ENCODE data around the gene TOGARAM1.

TOGARAM1 gene

DNA sequence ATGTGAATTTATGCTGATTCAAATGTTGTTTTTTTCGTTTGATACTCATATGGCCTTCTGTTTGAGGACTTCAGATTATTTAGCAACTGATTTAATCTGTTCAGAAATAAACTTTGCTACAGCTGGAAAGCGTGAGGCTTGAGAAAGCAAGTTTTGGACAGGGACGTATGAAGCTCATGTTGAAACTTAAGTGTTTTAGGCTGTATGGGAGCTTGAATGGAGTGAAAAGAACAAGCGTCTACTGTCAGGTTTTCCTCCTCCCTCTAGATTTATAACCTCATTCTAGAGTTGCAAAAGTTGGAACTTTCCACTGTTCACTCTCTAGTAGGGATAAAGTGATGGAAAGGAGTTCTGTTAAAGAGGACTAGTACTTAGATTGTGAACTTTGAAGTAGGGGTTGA, 123.0 kb downstream of the TOGARAM1 start:
- peak; percentile 3 for DNase-seq (ENCODE audit: low spot score)

DNA sequence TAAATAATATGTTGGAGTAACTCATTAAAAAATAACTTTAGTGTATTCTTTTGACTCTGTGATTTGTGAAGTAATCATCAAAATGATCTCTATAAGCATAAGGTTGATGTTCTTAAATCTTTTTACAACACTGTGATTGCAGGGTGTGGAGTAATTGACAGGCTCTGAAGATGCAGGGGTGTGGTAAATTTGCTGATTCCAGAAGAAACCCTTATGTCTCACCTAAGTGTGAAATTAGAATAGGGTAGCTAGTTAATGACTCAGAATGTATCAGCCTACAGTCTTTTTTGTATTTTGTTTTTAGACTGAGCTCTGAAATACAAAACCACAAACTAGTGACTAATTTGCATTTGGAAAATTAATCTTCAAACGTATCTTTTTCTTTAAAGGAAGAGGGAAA, 127.8 kb downstream of the TOGARAM1 start:
- peak; percentile 29 for DNase-seq (ENCODE audit: low spot score)

DNA sequence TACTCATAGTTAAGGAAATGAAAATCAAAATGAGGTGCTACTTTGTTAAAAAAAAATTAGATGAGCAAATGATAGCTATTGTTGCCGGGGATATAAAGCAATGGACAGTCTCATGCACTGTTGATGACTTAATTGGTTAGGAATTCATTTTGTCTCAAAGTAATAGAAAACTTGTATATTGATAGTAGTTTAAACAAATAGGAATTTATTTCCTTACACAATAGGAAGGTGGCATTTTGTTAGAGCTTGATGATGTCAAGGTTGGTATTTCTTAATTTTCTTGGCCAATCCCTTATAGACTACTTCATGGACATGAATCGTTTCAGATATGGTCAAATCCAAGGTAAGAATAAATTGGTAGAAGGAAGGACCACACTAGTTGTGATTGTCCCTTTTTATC, 129.7 kb downstream of the TOGARAM1 start:
- no peak for DNase-seq (ENCODE audit: low spot score)

DNA sequence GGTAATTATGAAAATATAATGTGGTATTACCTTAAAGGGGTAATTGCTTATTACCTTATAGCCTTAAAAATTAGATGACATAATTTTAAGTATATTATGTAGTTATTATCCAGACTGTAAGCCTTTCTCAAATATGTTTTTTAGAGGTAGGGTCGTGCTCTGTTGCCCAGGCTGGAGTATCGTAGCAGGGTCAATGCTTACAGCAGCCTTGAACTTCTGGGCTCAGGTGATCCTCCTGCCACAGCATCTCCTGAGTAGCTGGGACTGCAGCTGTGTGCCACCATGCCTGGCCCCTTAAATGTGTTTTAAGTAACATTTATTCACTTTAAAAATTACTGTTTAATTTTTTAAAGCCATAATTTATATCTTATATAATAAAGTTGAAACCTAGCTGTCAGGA, 132.3 kb downstream of the TOGARAM1 start:
- DNase-seq (ENCODE audit: low spot score) = no peak

DNA sequence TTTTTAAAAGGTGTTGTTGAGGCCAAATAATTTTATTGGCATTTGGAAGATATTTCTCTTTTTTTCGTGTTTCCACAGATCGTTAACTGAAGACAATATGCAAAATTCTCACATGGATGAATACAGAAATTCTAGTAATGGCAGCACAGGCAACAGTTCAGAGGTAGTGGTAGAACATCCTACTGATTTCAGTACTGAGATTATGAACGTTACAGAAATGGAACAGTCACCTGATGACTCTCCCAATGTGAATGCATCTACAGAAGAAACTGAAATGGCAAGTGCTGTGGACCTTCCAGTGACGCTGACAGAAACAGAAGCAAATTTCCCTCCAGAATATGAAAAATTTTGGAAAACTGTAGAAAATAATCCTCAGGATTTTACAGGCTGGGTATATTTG, 133.2 kb downstream of the TOGARAM1 start:
- no peak for DNase-seq (ENCODE audit: low spot score)

DNA sequence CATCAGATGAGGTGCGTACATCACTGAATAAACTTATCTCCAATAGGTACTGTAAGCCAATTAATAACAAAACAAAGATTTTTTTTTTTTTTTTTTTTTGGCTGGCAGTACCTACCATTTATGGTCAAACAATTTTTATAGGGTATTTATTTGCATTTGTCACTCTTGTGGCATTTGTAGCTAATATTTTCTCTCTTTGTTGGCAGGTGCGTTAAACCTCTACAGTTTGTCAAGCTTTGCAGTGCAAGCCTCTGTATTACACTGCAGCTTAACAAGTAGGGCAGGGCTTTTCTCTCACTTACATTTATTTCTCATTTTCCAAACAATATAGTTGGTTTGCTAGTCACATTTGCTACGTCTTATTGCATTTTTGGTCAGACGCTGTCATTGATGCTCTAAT, 134.2 kb downstream of the TOGARAM1 start:
- DNase-seq (ENCODE audit: low spot score) = no peak

DNA sequence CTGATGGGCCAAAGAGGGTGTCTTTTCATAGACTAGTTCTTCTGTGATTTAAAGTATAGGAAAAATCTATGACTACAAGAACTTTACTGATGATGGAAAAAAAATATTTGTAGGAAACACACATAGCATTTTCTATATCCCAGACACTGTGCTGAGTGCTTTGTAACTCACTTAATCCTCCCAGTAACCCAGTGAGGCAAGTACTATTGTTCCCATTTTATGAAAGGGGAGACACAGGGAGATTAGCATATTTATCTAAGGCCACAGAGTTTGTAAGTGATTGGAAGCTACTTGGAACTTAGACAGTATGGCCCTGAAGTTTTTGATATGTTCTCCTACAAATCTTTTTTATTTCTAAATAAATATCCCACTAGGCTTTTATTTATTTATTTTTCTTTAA, 141.8 kb downstream of the TOGARAM1 start:
- DNase-seq (ENCODE audit: low spot score) = no peak

DNA sequence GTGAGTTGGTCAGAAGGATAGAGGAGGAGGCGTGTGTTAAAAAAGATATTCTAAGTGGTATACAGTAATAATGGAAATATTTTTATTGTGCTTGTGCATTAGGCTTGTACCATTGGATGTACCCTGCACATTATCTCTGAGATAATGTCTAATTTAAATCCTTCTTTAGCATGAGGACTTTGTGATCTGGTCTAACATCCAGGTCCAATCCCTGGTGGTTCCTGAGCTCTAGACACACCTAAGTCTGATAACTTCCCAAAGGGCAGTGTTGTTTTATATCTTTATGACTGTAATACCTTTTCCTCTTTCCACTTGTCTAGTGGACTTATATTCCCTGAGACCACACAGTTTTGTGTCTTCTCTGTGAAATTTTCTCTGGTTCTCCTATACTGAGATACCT, 142.6 kb downstream of the TOGARAM1 start:
- DNase-seq (ENCODE audit: low spot score) = no peak

DNA sequence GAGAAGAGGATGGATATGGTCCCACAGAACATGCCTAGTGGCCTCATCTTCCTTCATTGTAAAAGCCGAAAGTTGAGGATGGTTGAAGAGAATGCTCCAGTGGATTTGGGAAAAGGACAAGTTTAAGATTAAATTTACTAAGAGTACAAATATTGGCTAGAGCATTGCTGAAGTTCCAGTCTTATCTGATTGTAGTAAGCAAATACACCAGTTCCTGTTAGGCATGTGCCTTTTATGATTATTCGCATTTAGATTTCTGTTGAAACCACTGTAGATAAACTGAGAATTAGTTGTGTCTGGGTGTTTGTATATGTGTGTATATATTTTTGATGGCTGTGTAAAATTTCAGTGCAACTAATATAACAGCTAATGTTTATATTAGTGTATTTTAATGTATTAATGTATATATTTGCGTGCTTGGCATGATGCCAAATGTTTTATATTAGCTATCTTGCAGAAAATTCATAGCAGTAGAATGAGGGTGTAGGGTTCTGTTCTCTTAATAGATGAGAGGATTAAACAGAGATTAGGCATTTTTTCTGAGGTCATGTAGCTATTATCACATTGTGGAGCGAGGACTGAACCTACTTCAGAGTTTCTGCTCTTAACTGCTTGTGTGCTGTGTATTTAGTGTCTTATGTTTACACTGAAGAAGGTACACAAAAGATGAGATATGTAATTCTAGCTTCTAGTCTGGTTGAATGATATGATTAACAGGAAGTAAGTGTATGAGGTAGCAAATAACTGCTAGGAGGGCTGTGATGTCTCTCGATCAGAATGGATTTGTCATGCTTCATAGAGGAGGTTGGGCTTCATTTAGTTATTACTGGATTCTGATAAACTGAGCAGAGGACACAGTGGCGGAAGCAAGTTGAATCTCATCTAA, 151.1 kb downstream of the TOGARAM1 start:
- DNase-seq (ENCODE audit: low spot score) = no peak

DNA sequence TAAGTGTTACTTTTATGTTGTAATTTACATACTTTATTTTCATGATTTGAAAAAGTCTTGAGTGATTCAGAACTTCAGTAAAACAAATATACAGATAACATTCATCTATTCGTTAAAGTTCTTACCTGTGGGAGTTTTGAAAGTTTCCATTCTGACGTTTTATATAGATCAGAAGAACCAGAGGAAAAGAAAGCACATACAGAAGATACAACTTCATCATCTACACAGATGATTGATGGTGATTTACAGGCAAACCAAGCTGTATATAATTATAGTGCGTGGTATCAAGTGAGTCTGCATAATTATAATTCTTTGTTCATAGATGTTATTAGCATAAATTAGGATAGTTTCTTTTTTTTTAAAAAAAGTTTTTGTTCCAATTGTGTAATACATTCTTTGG, 152.3 kb downstream of the TOGARAM1 start:
- DNase-seq (ENCODE audit: low spot score) = no peak

DNA sequence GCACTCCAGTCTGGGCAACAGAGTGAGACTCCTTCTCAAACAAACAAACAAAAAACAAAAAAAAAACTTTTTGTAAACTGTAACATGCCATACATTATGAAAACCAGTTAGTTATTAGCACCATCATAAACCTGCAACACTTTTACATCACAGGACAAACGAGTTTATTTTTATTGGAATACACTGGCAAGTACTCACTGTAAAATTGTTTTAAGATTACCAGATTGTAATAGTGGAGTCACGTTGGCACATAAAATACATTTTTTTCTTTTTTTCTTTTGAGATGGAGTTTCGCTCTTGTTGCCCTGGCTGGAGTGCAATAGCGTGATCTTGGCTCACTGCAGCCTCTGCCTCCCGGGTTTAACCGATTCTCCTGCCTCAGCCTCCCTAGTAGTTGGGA, 156.6 kb downstream of the TOGARAM1 start:
- DNase-seq (ENCODE audit: low spot score) = no peak

DNA sequence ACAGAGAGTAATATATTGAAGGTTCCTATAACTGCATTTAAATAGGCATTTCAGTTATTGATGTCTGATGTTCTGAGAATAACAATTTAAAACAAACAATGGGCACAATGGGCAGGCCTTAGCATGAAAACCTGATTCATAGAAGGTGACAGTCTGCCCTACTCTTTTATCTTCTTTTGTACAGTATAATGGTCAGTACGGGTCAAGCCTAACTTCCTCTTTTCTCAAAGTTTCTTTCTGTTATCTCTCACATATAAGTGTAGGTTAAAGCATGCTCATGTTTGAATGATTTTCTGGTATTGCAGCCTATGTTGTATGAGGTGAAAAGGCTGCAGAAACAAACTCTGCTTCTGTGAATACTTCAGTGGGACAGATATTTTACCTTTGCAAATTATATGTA, 158.1 kb downstream of the TOGARAM1 start:
- no peak for DNase-seq (ENCODE audit: low spot score)

DNA sequence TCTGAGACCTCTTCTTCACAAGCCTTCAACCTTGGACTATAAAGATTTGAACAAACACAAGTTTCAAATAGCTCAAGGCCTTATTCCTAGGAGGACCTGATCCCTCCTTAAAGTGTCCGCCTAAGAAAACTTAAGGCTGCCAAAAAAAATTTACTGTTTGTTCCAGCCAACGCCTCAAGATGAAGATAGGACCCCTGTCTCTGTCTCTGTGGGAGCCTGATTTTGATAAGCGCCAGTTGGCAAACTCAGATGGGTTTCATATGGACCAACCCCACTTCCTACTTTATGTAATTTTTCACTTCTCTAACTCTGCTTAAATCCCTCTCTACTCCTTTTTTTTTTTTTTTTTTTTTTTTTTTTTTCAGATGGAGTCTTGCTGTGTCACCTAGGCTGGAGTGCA, 161.3 kb downstream of the TOGARAM1 start:
- DNase-seq (ENCODE audit: low spot score) = no peak
